Panc1 (cell line): ENCODE data around the gene VWA2. TPM values are rescaled to one million over a fixed set of nuclear protein-coding genes. Genes with fewer than 3 reads are reported as not detected.

Experiments used
- ATAC-seq: fragments of 200-7000 bp; cut with Tn5 transposase; 2 replicates; pipeline ENCODE4 v1.9.1; 2020; ENCODE audit warnings: mild to moderate bottlenecking, moderate library complexity
- BruUV-seq: library from RNA; stranded (reverse); fragments of 400-500 nt; replicated peaks from 2 replicates; lab custom pipeline; 2021; lab: Mats Ljungman, UMichigan
- CTCF ChIA-PET: fragments of 300-600 bp; sonication (Branson Sonifier 250); formaldehyde crosslinking; loops from one replicate; lab custom pipeline; 2022; ENCODE audit warnings: antibody characterized with exemption; lab: Charles Lee
- POLR2A ChIA-PET: fragments of 300-600 bp; sonication (Branson Sonifier 250); formaldehyde crosslinking; loops from one replicate; lab custom pipeline; 2022; ENCODE audit warnings: antibody characterized with exemption; lab: Charles Lee
- DNase-seq: peaks from one replicate; pipeline ENCODE4 v3.0.0-alpha.2; 2010; ENCODE audit warnings: low read depth, low spot score
- H3K27ac ChIP-seq: 2 replicates; pipeline ENCODE4 v1.5.1; 2011; ENCODE audit warnings: mild to moderate bottlenecking, low read length, inconsistent platforms
- H3K27me3 ChIP-seq: fragments of 200-500 bp; sonication (Bioruptor generic); 2 replicates; pipeline ENCODE4 v1.6.0; 2014; ENCODE audit warnings: low read length, inconsistent platforms; ENCODE audit not compliant: control insufficient read depth, insufficient read depth
- H3K36me3 ChIP-seq: fragments of 200-500 bp; sonication (Bioruptor generic); 2 replicates; pipeline ENCODE4 v1.5.1; 2014; ENCODE audit warnings: inconsistent platforms, mild to moderate bottlenecking, low read length, moderate library complexity; ENCODE audit not compliant: control insufficient read depth, insufficient read depth
- H3K4me1 ChIP-seq: 2 replicates; pipeline ENCODE4 v1.5.1; 2011; ENCODE audit warnings: inconsistent platforms, mild to moderate bottlenecking, low read length, moderate library complexity; ENCODE audit not compliant: control insufficient read depth, insufficient read depth
- H3K4me3 ChIP-seq, 2 experiments: 2 replicates each; pipeline ENCODE4 v1.5.1; 2011 to 2012; ENCODE audit warnings: low read depth in 2 of 2, low read length in 2 of 2, mild to moderate bottlenecking in 2 of 2, inconsistent platforms in 1 of 2, moderate library complexity in 1 of 2
- H3K9me3 ChIP-seq: fragments of 200-500 bp; sonication (Bioruptor generic); 2 replicates; pipeline ENCODE4 v1.5.1; 2014; ENCODE audit warnings: low read depth, mild to moderate bottlenecking, inconsistent platforms, low read length, moderate library complexity; ENCODE audit not compliant: control insufficient read depth, insufficient read depth
- CTCF ChIP-seq: fragments of 450-650 bp; IDR thresholded peaks from 2 replicates; pipeline ENCODE4 v1.5.1; 2017; ENCODE audit warnings: mild to moderate bottlenecking
- POLR2AphosphoS5 ChIP-seq: IDR thresholded peaks from 2 replicates; pipeline ENCODE4 v1.6.1; 2012; ENCODE audit warnings: mild to moderate bottlenecking, low read depth, low read length, moderate library complexity
- REST ChIP-seq, 2 experiments: IDR thresholded peaks; 2 replicates each; pipeline ENCODE4 v1.6.1; 2011 to 2012; ENCODE audit warnings: low read depth in 2 of 2, control low read depth in 1 of 2, low read length in 1 of 2, mild to moderate bottlenecking in 1 of 2, moderate library complexity in 1 of 2; ENCODE audit not compliant: insufficient read depth in 1 of 2
- SIN3A ChIP-seq: IDR thresholded peaks from 2 replicates; pipeline ENCODE4 v1.6.1; 2012; ENCODE audit warnings: low read depth, mild to moderate bottlenecking, low read length, moderate library complexity, borderline replicate concordance; ENCODE audit not compliant: insufficient read depth
- TCF7L2 ChIP-seq: IDR thresholded peaks from 2 replicates; pipeline ENCODE4 v1.6.1; 2011; ENCODE audit warnings: mild to moderate bottlenecking, low read depth, low read length, inconsistent platforms
- in situ Hi-C: cut with HindIII; loops from 2 replicates; pipeline ENCODE4 v1.10.0; 2016; ENCODE audit warnings: low sequenced_read_pairs, low pct_unique_long_range_greater_than_20kb
- intact Hi-C: fragments of 100-400 bp; cut with micrococcal nuclease; formaldehyde crosslinking; loops from one replicate; pipeline ENCODE4 v1.10.0; 2022; ENCODE audit not compliant: unreplicated experiment
- total RNA-seq: library from RNA; stranded (reverse); gene quantifications from one replicate; pipeline ENCODE4 v1.2.1, GENCODE V29; 2021; ENCODE audit not compliant: unreplicated experiment

The VWA2 gene
- total RNA-seq, 1 experiment from 2014 or later = 0.77 TPM

GRCh38 chr10:114252092-114252491 lies 13.0 kb downstream of the VWA2 start:
- BruUV-seq = no TSS peak

GRCh38 chr10:114252883-114253282 lies 13.8 kb downstream of the VWA2 start:
- Histone ChIP-seq H3K9me3 (no peaks in the 10 kb centered on the region), H3K36me3 (no peaks in the 10 kb centered on the region), H3K4me3 (no peak overlapping the region), H3K27me3 (no peaks in the 10 kb centered on the region), H3K27ac (no peak overlapping the region), H3K4me1 (no peaks in the 10 kb centered on the region)
- 0 out of 2 replicates have a peak, but pooled peaks have one; percentile 19 for ATAC-seq
- in situ Hi-C loops (no loop called here), intact Hi-C loops (no loop called here)
- ChIA-PET POLR2A (no interaction called here), CTCF (no interaction called here)
- no TSS peak for BruUV-seq
- DNase-seq = no peak
- TF ChIP-seq TCF7L2 (no peak), REST (IDR thresholded peaks at IDR 0.05; ENCODE audit: insufficient read depth in 1 of 2, low read depth in 2 of 2, low read length in 1 of 2) (no peak), SIN3A (no peak), CTCF (no peak), POLR2AphosphoS5 (no peak)

More at GRCh38 chr10:114252092-114252491, 13.0 kb downstream of the VWA2 start:
- ChIA-PET POLR2A (no interaction called here), CTCF (no interaction called here)
- Histone ChIP-seq H3K4me3 (no peak overlapping the region), H3K36me3 (no peaks in the 10 kb centered on the region), H3K27ac (no peak overlapping the region), H3K4me1 (no peaks in the 10 kb centered on the region), H3K9me3 (no peaks in the 10 kb centered on the region), H3K27me3 (no peaks in the 10 kb centered on the region)
- DNase-seq (no peak), ATAC-seq (peak; percentile 49; the same call in 1 of the 2 replicates)
- TF ChIP-seq TCF7L2 (no peak), REST (IDR thresholded peaks at IDR 0.05; ENCODE audit: insufficient read depth in 1 of 2, low read depth in 2 of 2, low read length in 1 of 2) (no peak), CTCF (no peak), SIN3A (no peak)
- intact Hi-C loops (no loop called here), in situ Hi-C loops (no loop called here)
